ENCODE data around the gene PRPF31. TPM values are rescaled to one million over a fixed set of nuclear protein-coding genes. Genes with fewer than 3 reads are reported as not detected.

The PRPF31 gene
- total RNA-seq, 4 donors from 2014 or later: 24.7 to 50.5 (median 34.9) TPM

- Histone ChIP-seq H3K4me3 (no peak overlapping the region), H3K36me3 (no peaks in the 10 kb centered on the region), H3K9me3 (no peaks in the 10 kb centered on the region), H3K27me3 (no peaks in the 10 kb centered on the region), H3K27ac (peak overlapping the region in 2 of 4 donors; percentile 10 to 39), H3K4me1 (no peaks in the 10 kb centered on the region)
- 32 to 60% methylated on average over 1 to 10 of the region's 10 CpGs for WGBS, 2 donors (ENCODE audit: low coverage in 1 of 2)
- DNase-seq: peak; percentile 79
- intact Hi-C loops (cut with DNase I; ENCODE audit: low total_unique reads): no loop called here
- in situ Hi-C loops (cut with MboI; ENCODE audit: low pct_ligation_motif_present in 1 of 4, low pct_unique_long_range_greater_than_20kb in 1 of 4, low sequenced_read_pairs in 3 of 4): loop anchor here in 2 of 4 donors (5.0 to 10.0 kb wide), 2 partner anchors 47 to 55 kb away; no protein-coding TSS in a partner anchor
- TF ChIP-seq, protein P1, sequence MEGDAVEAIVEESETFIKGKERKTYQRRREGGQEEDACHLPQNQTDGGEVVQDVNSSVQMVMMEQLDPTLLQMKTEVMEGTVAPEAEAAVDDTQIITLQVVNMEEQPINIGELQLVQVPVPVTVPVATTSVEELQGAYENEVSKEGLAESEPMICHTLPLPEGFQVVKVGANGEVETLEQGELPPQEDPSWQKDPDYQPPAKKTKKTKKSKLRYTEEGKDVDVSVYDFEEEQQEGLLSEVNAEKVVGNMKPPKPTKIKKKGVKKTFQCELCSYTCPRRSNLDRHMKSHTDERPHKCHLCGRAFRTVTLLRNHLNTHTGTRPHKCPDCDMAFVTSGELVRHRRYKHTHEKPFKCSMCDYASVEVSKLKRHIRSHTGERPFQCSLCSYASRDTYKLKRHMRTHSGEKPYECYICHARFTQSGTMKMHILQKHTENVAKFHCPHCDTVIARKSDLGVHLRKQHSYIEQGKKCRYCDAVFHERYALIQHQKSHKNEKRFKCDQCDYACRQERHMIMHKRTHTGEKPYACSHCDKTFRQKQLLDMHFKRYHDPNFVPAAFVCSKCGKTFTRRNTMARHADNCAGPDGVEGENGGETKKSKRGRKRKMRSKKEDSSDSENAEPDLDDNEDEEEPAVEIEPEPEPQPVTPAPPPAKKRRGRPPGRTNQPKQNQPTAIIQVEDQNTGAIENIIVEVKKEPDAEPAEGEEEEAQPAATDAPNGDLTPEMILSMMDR (IDR thresholded peaks at IDR 0.05): peak in 4 of 5 experiments; percentile 41 to 79 (median 52)
- no peak for TF ChIP-seq POLR2AphosphoS5 (IDR thresholded peaks at IDR 0.05)
Measured at GRCh38 chr19:54179921-54180461, 64.4 kb downstream of the PRPF31 start.

- DNase-seq: no peak
- in situ Hi-C loops (cut with MboI; ENCODE audit: low pct_ligation_motif_present in 1 of 4, low pct_unique_long_range_greater_than_20kb in 1 of 4, low sequenced_read_pairs in 3 of 4): no loop called here
- H3K9me3 ChIP-seq: no peaks in the 10 kb centered on the region
- H3K4me1 ChIP-seq: no peaks in the 10 kb centered on the region
- H3K27ac ChIP-seq: peak overlapping the region in 2 of 4 donors; percentile 10 to 39
- H3K4me3 ChIP-seq: no peak overlapping the region
- WGBS, 2 donors (ENCODE audit: low coverage in 1 of 2): 96 to 98% methylated on average over 20 to 37 of the region's 37 CpGs
- no peaks in the 10 kb centered on the region for H3K27me3 ChIP-seq
- no peaks in the 10 kb centered on the region for H3K36me3 ChIP-seq
- no peak for TF ChIP-seq POLR2A (IDR thresholded peaks at IDR 0.05)
- intact Hi-C loops (cut with DNase I; ENCODE audit: low total_unique reads): no loop called here
Measured at GRCh38 chr19:54180691-54181091, 65.1 kb downstream of the PRPF31 start.

Other genes starting within 250 kb of the PRPF31 start
- 100 to 1,000 TPM in 2 of 4 donors, 10 to 100 TPM in 2; 33.3 to 222 (median 79.1) TPM for gene MYADM, start 247.9 kb upstream of the PRPF31 start, total RNA-seq
- under 1 TPM in 1 of 4 donors, not detected in 3; 0.32 TPM for gene PRKCG, start 233.6 kb upstream of the PRPF31 start, total RNA-seq
- gene CACNG7, start 206.5 kb upstream of the PRPF31 start, total RNA-seq: not detected
- gene CACNG8, start 152.8 kb upstream of the PRPF31 start, total RNA-seq: not detected
- gene CACNG6, start 124.1 kb upstream of the PRPF31 start, total RNA-seq: not detected
- not detected for gene VSTM1, start 51.9 kb upstream of the PRPF31 start, total RNA-seq
- gene TARM1, start 34.4 kb upstream of the PRPF31 start, total RNA-seq: not detected
- 1 to 10 TPM in 1 of 4 donors, under 1 TPM in 2, not detected in 1; 0.27 to 3.2 (median 0.75) TPM for gene OSCAR, start 15.0 kb upstream of the PRPF31 start, total RNA-seq
- 100 to 1,000 TPM in 2 of 4 donors, 10 to 100 TPM in 2; 25.4 to 316 (median 97.3) TPM for gene NDUFA3, start 12.9 kb upstream of the PRPF31 start, total RNA-seq
- gene TFPT, start 97 bp upstream of the PRPF31 start, total RNA-seq: 10 to 100 TPM in 3 of 4 donors, 1 to 10 TPM in 1; 9.8 to 25.8 (median 14.0) TPM
- 10 to 100 TPM; 28.1 to 85.7 (median 32.1) TPM for gene CNOT3, start 22.0 kb downstream of the PRPF31 start, total RNA-seq
- gene LENG1, start 44.0 kb downstream of the PRPF31 start, total RNA-seq: 10 to 100 TPM in 1 of 4 donors, 1 to 10 TPM in 3; 3.4 to 11.1 (median 5.8) TPM
- gene TMC4, start 57.4 kb downstream of the PRPF31 start, total RNA-seq: 100 to 1,000 TPM in 3 of 4 donors, 10 to 100 TPM in 1; 91.5 to 386 (median 180) TPM
- gene MBOAT7, start 73.8 kb downstream of the PRPF31 start, total RNA-seq: 100 to 1,000 TPM; 180 to 249 (median 218) TPM
- 100 to 1,000 TPM in 1 of 4 donors, 10 to 100 TPM in 3; 62.0 to 138 (median 65.9) TPM for gene TSEN34, start 75.6 kb downstream of the PRPF31 start, total RNA-seq
- gene RPS9, start 85.1 kb downstream of the PRPF31 start, total RNA-seq: 1,000 to 10,000 TPM in 3 of 4 donors, 100 to 1,000 TPM in 1; 912 to 1,639 (median 1,317) TPM
- gene LILRB3, start 107.3 kb downstream of the PRPF31 start, total RNA-seq: 1 to 10 TPM; 2.2 to 7.6 (median 4.6) TPM
- gene LILRA6, start 127.0 kb downstream of the PRPF31 start, total RNA-seq: 1 to 10 TPM in 2 of 4 donors, under 1 TPM in 1, not detected in 1; 0.79 to 1.4 (median 1.1) TPM
- 10 to 100 TPM in 1 of 4 donors, 1 to 10 TPM in 3; 8.3 to 10.7 (median 9.1) TPM for gene LILRB5, start 141.5 kb downstream of the PRPF31 start, total RNA-seq
- 1 to 10 TPM; 1.6 to 3.4 (median 2.1) TPM for gene LILRB2, start 165.4 kb downstream of the PRPF31 start, total RNA-seq
- 1 to 10 TPM in 2 of 4 donors, not detected in 2; 1.6 TPM for gene LILRA5, start 197.4 kb downstream of the PRPF31 start, total RNA-seq
- under 1 TPM in 2 of 4 donors, not detected in 2; 0.14 to 0.79 TPM for gene LILRA4, start 223.4 kb downstream of the PRPF31 start, total RNA-seq
- gene LAIR1, start 249.2 kb downstream of the PRPF31 start, total RNA-seq: 10 to 100 TPM in 2 of 4 donors, 1 to 10 TPM in 2; 1.9 to 18.4 (median 7.3) TPM